Gastrocnemius medialis (tissue), 4 donors: ENCODE data around the gene ZDBF2. TPM values are rescaled to one million over a fixed set of nuclear protein-coding genes. Genes with fewer than 3 reads are reported as not detected.
"Not testable (repeated sequence)": the region's sequence is repeated elsewhere in the genome, so short reads cannot be mapped to it uniquely, and the experiment has no call there.

Experiments used
- ATAC-seq, 2 donors: fragments of 150-250 bp; one replicate each; pipeline ENCODE4 v1.9.1; 2016
- DNase-seq, 2 donors: peaks; one replicate each; pipeline ENCODE4 v3.0.0-alpha.2; 2019
- H3K27ac ChIP-seq, 4 donors: fragments of 200-600 bp; sonication (generic); 1 replicate in 1 of 4; 2 replicates in 3 of 4; pipeline ENCODE4 v1.5.1; 2016 to 2018; ENCODE audit warnings: mild to moderate bottlenecking in 2 of 4, moderate library complexity in 1 of 4
- H3K27me3 ChIP-seq, 3 donors: fragments of 200-600 bp; sonication (generic) in 2 of 3; 1 replicate in 1 of 3; 2 replicates in 2 of 3; pipeline versions ENCODE4 v1.5.1 to v1.6.0; 2016 to 2019; ENCODE audit warnings: mild to moderate bottlenecking in 1 of 3, moderate library complexity in 1 of 3
- H3K36me3 ChIP-seq, 2 donors: fragments of 200-600 bp; sonication (generic) in 1 of 2; one replicate each; pipeline ENCODE4 v1.5.1; 2017 to 2018
- H3K4me1 ChIP-seq, 2 donors: fragments of 200-600 bp; sonication (generic) in 1 of 2; one replicate each; pipeline ENCODE4 v1.5.1; 2016 to 2017; ENCODE audit warnings: mild to moderate bottlenecking in 2 of 2
- H3K4me3 ChIP-seq, 4 donors: fragments of 200-600 bp; sonication (generic) in 3 of 4; 1 replicate in 1 of 4; 2 replicates in 3 of 4; pipeline ENCODE4 v1.5.1; 2016 to 2019; ENCODE audit warnings: mild to moderate bottlenecking in 2 of 4
- H3K9me3 ChIP-seq, 3 donors: fragments of 200-600 bp; sonication (generic) in 2 of 3; 1 replicate in 1 of 3; 2 replicates in 2 of 3; pipeline ENCODE4 v1.5.1; 2016 to 2019
- CTCF ChIP-seq, 5 experiments: fragments of 450-650 bp in 3 of 5; fragments of 200-600 bp in 2 of 5; sonication (generic) in 2 of 5; IDR thresholded peaks in 4 of 5; conservative IDR thresholded peaks in 1 of 5; 1 replicate in 4 of 5; 2 replicates in 1 of 5; pipeline ENCODE4 v1.5.1; 2016 to 2019; ENCODE audit warnings: antibody characterized with exemption in 5 of 5, mild to moderate bottlenecking in 3 of 5, moderate library complexity in 3 of 5
- POLR2A ChIP-seq, 2 donors: fragments of 450-650 bp; IDR thresholded peaks; one replicate each; pipeline ENCODE4 v1.6.1; 2017; ENCODE audit warnings: antibody characterized with exemption in 2 of 2, mild to moderate bottlenecking in 2 of 2, moderate library complexity in 2 of 2
- in situ Hi-C, 4 donors: fragments of 200-750 bp; cut with MboI; loops; one replicate each; pipeline versions ENCODE4 v1.15.0 to v1.8.0; 2017; ENCODE audit warnings: low sequenced_read_pairs in 4 of 4
- intact Hi-C: fragments of 100-400 bp; cut with DNase I; formaldehyde crosslinking; loops from one replicate; pipeline ENCODE4 v1.15.1; 2023; ENCODE audit warnings: low total_unique reads
- total RNA-seq, 4 donors: library from RNA; depleted of rRNA; stranded (reverse); fragments of >200 nt; gene quantifications; one replicate each; pipeline versions ENCODE4 v1.1.0 to v1.2.3, GENCODE V29; 2016

Gene ZDBF2
- 10 to 100 TPM in 1 of 4 donors, 1 to 10 TPM in 3; 5.8 to 13.2 (median 9.5) TPM for total RNA-seq

- peaks cover 4 to 21% of the 10 kb centered on the region in 2 donors for H3K4me1 ChIP-seq
- intact Hi-C loops (loop anchor here (2.0 to 10.0 kb wide), 2 partner anchors 116 to 170 kb away; partner anchors contain the start of genes ADAM23, EEF1B2 and NDUFS1), in situ Hi-C loops (loop anchor here in 1 of 4 donors (10.0 kb wide), 1 partner anchor 110 kb away; no protein-coding TSS in a partner anchor)
- peak within 1 kb of the TSS; percentile 71 to 83 (median 76) for H3K4me3 ChIP-seq
- peak within 1 kb of the TSS; percentile 81 to 85 (median 82) for H3K27ac ChIP-seq
- H3K9me3 ChIP-seq, result no peaks in the 10 kb centered on the region
- DNase-seq (peak; percentile 12 to 24), ATAC-seq (peak; percentile 87 to 91)
- no peak for TF ChIP-seq CTCF (IDR thresholded peaks at IDR 0.05 in 4 of 5, conservative IDR thresholded peaks at IDR 0.05 in 1 of 5)
- peak in 1 of 2 donors; percentile 43 for TF ChIP-seq POLR2A (IDR thresholded peaks at IDR 0.05)
- peaks cover 48 to 60% (median 55%) of the 10 kb centered on the region in 3 donors for H3K27me3 ChIP-seq
- no peaks in the 10 kb centered on the region for H3K36me3 ChIP-seq
These were observed at the start of gene ZDBF2 for GRCh38 chr2:206274434-206275311. TSS of gene ZDBF2 (plus strand) at chr2:206274663. CDS start at chr2:206281850, 7,187 bp downstream.

- H3K9me3 ChIP-seq, result no peaks in the 10 kb centered on the region
- intact Hi-C loops, result no loop called here
- TF ChIP-seq CTCF (IDR thresholded peaks at IDR 0.05 in 4 of 5, conservative IDR thresholded peaks at IDR 0.05 in 1 of 5), result no peak
- no peak for TF ChIP-seq POLR2A (IDR thresholded peaks at IDR 0.05)
- H3K4me1 ChIP-seq, result no peaks in the 10 kb centered on the region
- DNase-seq (no peak), ATAC-seq (no peak)
- no peak overlapping the region for H3K4me3 ChIP-seq
- in situ Hi-C loops, result no loop called here
- H3K27ac ChIP-seq, result no peak overlapping the region
- H3K36me3 ChIP-seq, result no peaks in the 10 kb centered on the region
- no peaks in the 10 kb centered on the region for H3K27me3 ChIP-seq
These were observed 48.8 kb upstream of the ZDBF2 start for GRCh38 chr2:206225435-206226232.

- intact Hi-C loops, H3K27ac ChIP-seq, DNase-seq, H3K36me3 ChIP-seq, H3K27me3 ChIP-seq, H3K9me3 ChIP-seq, H3K4me3 ChIP-seq, H3K4me1 ChIP-seq, in situ Hi-C loops, ATAC-seq: not testable (repeated sequence)
These were observed 45.8 kb upstream of the ZDBF2 start for GRCh38 chr2:206228636-206229035.

GRCh38 chr2:206229642-206230041 lies 44.8 kb upstream of the ZDBF2 start:
- Histone ChIP-seq H3K9me3 (no peaks in the 10 kb centered on the region), H3K36me3 (no peaks in the 10 kb centered on the region), H3K27me3 (no peaks in the 10 kb centered on the region), H3K27ac (no peak overlapping the region), H3K4me1 (no peaks in the 10 kb centered on the region), H3K4me3 (no peak overlapping the region)
- ATAC-seq (no peak), DNase-seq (no peak)
- TF ChIP-seq CTCF (IDR thresholded peaks at IDR 0.05 in 4 of 5, conservative IDR thresholded peaks at IDR 0.05 in 1 of 5) (no peak), POLR2A (IDR thresholded peaks at IDR 0.05) (no peak)
- in situ Hi-C loops, result no loop called here
- intact Hi-C loops, result no loop called here
